Activated T-cell treated with anti-CD3 and anti-CD28 coated beads for 24 hours (primary cell): ENCODE data around the gene HERC2.
"Not testable (repeated sequence)": the region's sequence is repeated elsewhere in the genome, so short reads cannot be mapped to it uniquely, and the experiment has no call there.

Source experiments
- DNase-seq: peaks from one replicate; pipeline ENCODE4 v3.0.0-alpha.2; 2020; ENCODE audit warnings: low read depth

The HERC2 gene

GRCh38 chr15:28322129-28322588 lies at the start of gene HERC2:
HERC2 (minus strand) TSS chr15:28322179; CDS start chr15:28321433, 746 bp downstream.
- not testable (repeated sequence) for DNase-seq

GRCh38 chr15:28365502-28365901 lies 43.5 kb upstream of the HERC2 start:
- not testable (repeated sequence) for DNase-seq

- not testable (repeated sequence) for DNase-seq
Observed at GRCh38 chr15:28357984-28358383, 36.0 kb upstream of the HERC2 start, which contains the start of gene GOLGA6L24. GOLGA6L24 (minus strand) TSS chr15:28358084; CDS start chr15:28358023, 61 bp downstream.

GRCh38 chr15:28321358-28322078 lies 461 bp downstream of the HERC2 start:
- DNase-seq, result peak; percentile 5

- not testable (repeated sequence) for DNase-seq
Observed at GRCh38 chr15:28319725-28320124, 2.3 kb downstream of the HERC2 start.

- DNase-seq, result not testable (repeated sequence)
Observed at GRCh38 chr15:28318828-28319227, 3.2 kb downstream of the HERC2 start.

GRCh38 chr15:28318122-28318521 lies 3.9 kb downstream of the HERC2 start:
- DNase-seq, result not testable (repeated sequence)

GRCh38 chr15:28316958-28317357 lies 5.0 kb downstream of the HERC2 start:
- not testable (repeated sequence) for DNase-seq

GRCh38 chr15:28310454-28310853 lies 11.5 kb downstream of the HERC2 start:
- DNase-seq, result not testable (repeated sequence)

- DNase-seq, result not testable (repeated sequence)
Observed at GRCh38 chr15:28308718-28309117, 13.3 kb downstream of the HERC2 start.

- not testable (repeated sequence) for DNase-seq
Observed at GRCh38 chr15:28305700-28306099, 16.3 kb downstream of the HERC2 start.

GRCh38 chr15:28297434-28297833 lies 24.5 kb downstream of the HERC2 start:
- not testable (repeated sequence) for DNase-seq

- DNase-seq, result not testable (repeated sequence)
Observed at GRCh38 chr15:28296814-28297213, 25.2 kb downstream of the HERC2 start.

- DNase-seq, result not testable (repeated sequence)
Observed at GRCh38 chr15:28295009-28295563, 26.9 kb downstream of the HERC2 start.

- DNase-seq, result not testable (repeated sequence)
Observed at GRCh38 chr15:28294560-28294959, 27.4 kb downstream of the HERC2 start.

GRCh38 chr15:28289694-28290463 lies 32.1 kb downstream of the HERC2 start:
- no peak for DNase-seq

GRCh38 chr15:28288830-28289693 lies 32.9 kb downstream of the HERC2 start:
- not testable (repeated sequence) for DNase-seq

GRCh38 chr15:28286659-28287058 lies 35.3 kb downstream of the HERC2 start:
- not testable (repeated sequence) for DNase-seq

GRCh38 chr15:28286031-28286430 lies 35.9 kb downstream of the HERC2 start:
- no peak for DNase-seq

- no peak for DNase-seq
Observed at GRCh38 chr15:28281876-28282275, 40.1 kb downstream of the HERC2 start.

GRCh38 chr15:28274635-28275034 lies 47.3 kb downstream of the HERC2 start:
- no peak for DNase-seq
